Measurements from ENCODE around the gene SNX11.

Gene SNX11

DNA sequence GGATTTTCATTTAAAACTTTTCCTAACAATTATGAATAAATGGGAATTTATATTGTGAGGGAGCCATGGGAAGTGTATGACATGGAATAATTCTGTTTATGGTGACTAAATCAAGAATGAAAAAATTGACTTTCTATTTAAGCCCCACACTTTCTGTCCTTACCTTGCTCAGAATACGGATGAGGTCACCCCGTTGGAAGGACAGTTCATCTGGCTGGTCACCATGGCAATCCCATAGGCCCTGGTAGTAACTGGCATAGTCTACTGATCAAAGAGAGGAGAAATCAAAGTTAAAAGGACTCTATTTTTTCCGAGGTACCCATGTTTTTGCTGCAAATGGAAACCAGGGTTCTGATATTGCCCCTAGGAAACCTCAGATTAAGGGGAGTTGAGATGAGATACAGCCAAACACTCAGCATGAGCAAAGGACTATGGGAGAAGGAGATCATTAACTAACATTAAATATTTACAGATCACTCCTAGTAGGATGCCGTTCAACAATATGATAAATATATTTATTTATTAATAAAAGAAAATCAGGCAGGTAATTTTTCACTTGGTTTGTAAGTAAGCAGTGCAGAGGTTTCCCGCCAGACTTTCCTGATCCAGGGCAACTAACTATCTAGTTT, 54.9 kb downstream of the SNX11 start:
- DNase-seq (ENCODE audit: low read depth in 2 of 2), result no peak

DNA sequence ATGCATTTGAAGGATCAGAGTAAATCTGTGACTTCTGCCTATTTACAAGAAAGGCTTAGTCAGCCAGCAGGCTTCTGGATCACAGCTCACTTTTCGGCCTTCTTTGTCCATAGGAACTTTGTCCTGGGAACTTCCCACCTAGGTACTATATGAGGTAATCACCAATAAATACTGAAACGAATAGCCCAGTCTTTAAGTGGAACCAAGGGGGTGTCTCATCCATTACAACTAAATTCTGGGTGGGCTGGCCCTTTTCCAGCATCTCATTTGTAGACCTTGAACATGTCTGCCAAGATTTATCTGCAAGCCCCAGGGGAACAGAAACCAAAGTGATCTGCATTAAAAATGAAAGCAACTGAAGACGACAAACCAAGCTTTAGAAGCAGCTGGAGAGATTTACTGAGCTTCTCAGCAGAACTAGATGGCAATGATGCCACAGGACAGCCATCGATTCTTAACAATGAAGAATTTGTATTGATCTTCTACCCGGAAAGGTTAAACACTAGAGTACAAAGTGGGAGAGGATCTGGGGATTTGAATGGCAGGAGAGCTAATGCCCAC, 55.5 kb downstream of the SNX11 start:
- DNase-seq (ENCODE audit: low read depth in 2 of 2), result no peak

DNA sequence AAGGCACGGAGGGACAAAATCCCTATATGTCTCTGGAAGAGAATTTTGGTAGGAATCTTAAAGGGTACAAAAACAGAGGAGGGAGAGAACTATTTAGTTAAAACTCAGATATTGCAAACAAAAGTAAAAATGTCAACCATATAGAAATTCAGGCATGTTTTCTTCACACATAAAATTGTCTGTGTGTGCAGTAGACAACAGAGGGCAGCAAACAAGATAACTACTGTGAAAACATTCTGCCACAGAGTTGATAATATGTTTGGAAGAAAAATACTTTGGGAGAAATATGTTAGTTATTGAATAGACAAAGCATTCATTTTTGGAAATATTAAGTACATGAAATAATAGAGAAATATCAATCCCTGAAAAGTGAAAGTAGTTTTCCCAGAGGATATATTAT, 56.2 kb downstream of the SNX11 start:
- DNase-seq (ENCODE audit: low read depth in 2 of 2), result no peak

DNA sequence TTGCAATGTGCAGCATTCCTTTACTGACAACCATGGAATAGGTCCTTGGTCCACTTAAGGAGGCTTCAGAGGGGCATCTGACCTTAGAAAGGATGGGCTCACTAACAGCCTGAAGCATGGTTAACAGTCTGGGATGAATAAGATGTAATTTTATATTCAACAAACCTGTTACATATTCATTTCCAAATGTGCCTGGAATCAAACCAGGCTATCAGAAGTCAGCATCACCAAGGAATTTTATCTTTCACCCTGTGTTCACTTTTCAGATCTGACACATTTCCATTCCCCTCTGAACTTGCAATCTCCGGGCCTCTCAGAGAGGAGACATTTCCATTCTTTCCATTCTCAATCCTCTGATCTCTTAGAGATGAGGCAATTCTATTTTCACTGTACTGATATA, 62.4 kb downstream of the SNX11 start:
- DNase-seq (ENCODE audit: low read depth in 2 of 2), result no peak
